Stimulated activated naive CD8-positive, alpha-beta T cell treated with anti-CD3 and anti-CD28 coated beads, Interleukin-15, Interleukin-2, amounts not matched to agents 100 U/mL and 50 U/mL, for 24 hours (primary cell): Measurements from ENCODE around the gene LPIN1.

Experiments
- ATAC-seq: fragments of 150-1000 bp; cut with Tn5 transposase; one replicate; pipeline ENCODE4 v1.10.0; 2021
- DNase-seq: peaks from one replicate; pipeline ENCODE4 v3.0.0; 2021

The LPIN1 gene, protein sequence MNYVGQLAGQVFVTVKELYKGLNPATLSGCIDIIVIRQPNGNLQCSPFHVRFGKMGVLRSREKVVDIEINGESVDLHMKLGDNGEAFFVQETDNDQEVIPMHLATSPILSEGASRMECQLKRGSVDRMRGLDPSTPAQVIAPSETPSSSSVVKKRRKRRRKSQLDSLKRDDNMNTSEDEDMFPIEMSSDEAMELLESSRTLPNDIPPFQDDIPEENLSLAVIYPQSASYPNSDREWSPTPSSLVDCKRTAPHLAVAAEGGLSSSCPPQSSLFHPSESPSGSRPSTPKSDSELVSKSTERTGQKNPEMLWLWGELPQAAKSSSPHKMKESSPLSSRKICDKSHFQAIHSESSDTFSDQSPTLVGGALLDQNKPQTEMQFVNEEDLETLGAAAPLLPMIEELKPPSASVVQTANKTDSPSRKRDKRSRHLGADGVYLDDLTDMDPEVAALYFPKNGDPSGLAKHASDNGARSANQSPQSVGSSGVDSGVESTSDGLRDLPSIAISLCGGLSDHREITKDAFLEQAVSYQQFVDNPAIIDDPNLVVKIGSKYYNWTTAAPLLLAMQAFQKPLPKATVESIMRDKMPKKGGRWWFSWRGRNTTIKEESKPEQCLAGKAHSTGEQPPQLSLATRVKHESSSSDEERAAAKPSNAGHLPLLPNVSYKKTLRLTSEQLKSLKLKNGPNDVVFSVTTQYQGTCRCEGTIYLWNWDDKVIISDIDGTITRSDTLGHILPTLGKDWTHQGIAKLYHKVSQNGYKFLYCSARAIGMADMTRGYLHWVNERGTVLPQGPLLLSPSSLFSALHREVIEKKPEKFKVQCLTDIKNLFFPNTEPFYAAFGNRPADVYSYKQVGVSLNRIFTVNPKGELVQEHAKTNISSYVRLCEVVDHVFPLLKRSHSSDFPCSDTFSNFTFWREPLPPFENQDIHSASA

DNA sequence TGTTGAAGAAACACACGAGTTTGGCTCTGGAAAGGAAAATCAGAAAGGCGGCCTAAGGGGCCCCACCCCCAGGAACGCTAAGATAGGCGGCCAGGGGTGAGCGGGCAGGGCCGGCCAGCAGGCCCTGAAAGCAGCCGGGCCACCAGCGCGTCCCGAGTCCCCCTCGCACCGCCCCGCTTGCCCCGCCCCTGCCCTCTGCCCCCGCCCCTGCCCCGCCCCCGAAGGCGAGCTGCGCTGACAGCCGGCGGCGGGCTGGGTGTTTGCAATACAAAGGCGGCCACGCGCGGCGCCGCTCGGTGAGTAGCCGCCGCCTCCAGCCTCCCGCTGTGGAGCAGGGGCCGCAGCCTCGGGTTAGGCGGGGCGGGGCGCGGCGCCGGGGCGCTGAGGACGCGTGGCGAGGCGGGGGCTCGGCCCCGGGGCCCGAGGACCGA, at the start of gene LPIN1:
TSS of gene LPIN1 (plus strand) at position 257 of the 431 bp plus-strand sequence. CDS start 18,910 bp downstream, outside the sequence.
- ATAC-seq (peak; percentile 63), DNase-seq (peak; percentile 92)

DNA sequence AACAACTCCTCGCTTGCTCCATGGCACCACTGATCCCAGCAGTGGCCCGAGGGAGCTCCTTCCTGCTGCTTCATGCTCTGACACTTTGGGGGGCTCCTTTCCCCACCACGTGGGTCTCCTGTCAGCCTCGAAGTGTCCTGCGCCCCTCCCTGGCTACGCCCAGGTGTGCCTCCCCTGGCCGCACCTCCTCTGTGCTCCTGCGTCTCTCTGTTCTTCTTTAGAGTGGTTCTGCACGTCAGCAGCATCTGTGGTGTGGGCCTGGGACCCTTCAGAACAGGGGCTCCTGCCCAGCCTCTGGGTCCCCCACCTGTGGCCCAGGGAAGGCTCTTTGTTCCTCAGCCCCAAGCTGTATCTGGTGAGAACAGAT, 49.7 kb upstream of the LPIN1 start:
- no peak for DNase-seq
- ATAC-seq = peak; percentile 5

DNA sequence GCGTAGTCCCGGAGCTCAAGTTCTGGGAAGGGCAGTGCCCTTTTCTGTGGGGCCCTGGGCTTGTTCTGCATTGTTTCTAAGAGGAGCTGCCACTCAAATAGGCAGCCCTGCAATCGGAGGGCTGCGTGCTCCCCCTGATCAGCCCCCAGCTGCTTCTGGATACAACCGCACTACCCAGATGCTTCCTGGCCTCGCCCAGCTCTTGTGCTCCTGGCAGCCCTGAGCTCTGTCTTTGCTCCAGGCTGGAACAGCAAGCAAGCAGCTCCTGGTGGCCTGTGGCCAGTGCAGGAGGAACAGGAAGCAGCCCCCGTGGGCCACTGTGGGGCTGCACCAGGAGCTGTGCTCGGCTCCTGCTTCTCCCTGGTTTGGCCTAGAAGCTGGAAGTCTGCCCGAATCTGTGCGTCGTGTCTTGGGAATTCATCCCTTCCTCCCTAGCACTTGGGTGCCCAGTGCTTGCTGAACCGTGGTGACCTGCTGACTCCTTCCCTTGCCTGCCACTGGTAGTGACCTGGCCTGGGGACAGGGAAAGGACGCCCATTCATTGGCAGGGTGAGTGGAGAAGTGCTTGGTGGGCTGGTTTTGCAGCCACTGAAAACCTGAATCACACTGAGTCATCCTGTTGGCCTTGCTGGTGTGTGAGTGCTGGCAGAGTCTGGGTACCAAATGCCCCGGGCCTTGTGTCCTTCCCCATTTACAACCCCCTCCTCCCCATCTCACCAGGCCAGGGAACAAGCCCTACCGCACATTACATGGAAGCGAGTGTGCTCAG, 49.1 kb upstream of the LPIN1 start:
- peak; percentile 4 for ATAC-seq

DNA sequence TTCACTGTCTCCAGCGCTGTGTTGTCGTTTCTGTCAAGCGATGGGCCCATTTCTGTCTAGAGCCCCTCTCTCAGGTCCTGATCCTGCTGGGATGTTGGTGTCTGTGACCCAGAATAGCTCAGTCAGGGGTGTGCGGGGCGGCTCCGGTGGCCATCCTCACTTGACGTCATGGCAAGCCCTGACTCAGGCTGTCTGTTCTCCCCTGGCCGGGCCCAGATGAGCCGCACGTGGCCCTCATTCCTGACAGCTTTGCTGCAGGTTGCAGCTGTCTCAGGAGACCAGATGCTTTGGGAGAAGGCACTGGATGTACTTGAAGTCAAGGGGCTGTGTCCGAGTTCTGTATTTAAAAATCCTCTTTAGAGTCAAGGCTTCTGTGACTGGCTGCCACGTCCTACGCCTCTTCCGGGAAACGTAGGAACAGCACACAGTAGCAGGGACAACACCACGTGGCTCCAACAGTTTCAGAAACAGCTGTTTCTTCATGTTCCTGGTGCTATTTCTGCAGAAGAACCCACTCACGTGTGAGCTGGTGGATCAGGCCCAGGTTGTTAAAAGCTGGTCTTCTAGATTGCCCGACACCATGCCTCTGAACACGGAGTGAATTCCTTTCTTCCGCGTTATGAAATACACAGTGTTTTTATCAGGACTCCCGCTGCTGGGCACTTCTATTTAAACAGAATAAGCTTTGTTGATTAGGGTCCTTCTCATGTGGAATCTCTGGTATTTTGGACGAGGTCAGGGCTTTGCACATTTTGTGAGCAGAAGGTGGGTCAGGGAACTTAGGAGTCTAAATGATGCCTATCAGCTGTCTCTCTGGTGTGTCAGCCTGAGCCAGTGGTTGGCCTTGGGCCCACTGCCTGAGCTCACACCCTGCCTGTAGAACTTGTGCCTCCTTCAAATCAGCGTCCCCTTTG, 48.2 kb upstream of the LPIN1 start:
- DNase-seq (no peak), ATAC-seq (no peak)

More for the DNA sequence above, 49.1 kb upstream of the LPIN1 start:
- no peak for DNase-seq

DNA sequence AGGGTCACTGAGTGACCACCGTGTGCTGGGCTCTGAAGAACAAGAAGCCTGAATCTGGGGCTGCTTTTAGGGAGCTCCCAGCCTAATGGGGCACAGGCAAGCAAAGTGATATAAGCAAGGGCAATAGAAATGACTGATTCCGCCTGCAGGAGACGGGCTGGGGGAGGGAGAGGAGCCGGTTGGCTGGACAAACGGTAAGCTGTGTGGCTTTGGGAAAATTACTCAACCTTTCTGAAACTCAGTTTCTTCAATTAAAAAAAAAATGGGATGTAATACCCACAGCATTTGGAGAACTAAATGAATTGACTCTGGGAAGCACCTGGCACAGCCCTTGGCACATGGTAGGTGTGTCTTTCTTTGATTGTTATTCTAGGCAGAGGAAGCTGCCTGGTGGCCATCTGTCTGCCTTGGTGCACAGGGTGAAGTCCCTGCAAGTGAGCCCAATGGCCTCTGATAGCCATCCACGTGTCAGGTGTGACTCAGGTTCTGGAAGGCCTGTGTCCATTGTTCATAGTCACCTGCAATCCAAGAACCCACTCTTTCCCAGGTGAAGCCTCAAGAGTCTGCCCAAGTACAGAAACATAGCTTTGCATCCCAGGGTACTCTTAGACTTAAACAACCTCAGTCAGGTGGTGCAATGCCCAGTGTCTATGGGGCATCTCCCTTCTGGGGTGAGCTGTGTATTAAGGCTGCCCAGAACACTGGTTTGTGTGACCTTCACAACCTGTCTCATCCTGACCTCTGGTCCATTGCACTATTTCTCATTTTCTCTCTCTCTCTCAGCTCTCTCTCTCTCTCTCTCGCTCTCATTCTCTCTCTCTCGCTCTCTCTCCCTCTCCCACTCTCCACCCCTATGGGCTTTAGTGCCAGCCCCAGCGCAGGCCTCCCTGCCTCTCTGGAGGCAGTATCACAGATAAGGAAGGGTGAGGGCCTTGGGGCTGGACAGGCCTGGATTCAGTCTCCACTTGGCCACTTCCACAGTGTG, 46.5 kb upstream of the LPIN1 start:
- no peak for ATAC-seq
- no peak for DNase-seq

DNA sequence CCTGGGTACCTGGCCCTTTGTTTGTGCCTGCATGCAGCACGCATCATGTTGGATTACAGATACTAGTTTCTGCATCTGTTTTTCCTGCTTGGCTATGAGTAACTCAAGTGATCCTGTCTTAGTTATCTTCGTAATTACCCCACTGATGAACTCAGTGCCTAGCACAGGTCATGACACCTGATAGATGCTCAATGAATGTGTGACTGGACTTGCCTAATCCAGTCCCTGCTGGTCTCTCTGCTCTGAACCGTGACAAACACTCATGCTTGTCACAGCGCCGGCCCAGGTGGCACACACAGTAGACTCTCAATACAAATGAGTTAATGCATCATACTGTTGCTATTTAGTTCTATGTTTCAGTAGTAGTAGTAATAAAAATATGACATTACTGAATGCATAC, 45.2 kb upstream of the LPIN1 start:
- no peak for DNase-seq

DNA sequence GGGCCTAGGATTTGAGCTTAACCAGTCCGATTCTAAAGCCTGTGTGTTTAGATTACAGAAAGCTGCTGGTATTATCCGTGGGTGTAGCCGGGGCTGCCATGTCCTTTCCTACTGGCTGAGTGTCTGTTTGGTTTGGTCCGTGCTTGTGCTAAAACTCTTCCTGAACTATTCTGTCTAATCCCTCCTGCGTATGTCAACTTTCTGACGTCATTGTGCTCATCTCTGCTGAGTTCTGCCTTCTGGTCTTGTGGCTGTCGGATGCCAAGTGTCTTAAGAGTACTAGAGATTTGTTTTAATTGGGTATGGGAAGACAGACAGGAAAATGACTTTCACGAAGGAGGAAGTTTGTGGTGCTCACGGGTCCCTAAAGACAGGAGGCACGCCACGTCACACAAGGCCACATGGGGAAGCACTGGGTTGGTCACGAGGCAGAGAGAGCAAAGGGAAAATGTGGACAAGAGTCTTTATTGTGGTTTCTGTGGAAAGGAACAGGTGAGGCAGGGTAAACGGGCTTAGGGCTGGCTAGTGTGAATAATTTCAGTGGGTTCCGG, 44.6 kb upstream of the LPIN1 start:
- DNase-seq = peak; percentile 21
- ATAC-seq = peak; percentile 56

More for the DNA sequence above, 45.2 kb upstream of the LPIN1 start:
- ATAC-seq = no peak

DNA sequence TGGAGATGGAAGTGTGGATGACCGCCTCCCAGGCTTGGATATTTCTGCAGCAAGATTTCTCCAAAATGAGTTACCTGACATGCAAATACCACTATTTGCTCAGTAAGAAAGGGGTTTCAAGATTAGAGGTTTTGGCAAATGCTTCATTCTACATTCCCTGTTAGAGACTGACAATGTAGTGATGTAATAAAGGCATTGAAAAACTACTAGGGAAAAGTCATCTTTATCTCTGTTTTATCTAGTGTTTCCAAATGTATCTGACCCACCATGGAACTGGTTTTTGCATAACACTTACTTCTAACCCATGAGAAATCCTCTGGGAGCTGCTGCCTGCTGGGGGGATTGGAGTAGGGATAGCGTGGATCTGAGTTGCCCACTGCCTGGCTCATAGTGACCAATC, 43.5 kb upstream of the LPIN1 start:
- DNase-seq (no peak), ATAC-seq (no peak)

DNA sequence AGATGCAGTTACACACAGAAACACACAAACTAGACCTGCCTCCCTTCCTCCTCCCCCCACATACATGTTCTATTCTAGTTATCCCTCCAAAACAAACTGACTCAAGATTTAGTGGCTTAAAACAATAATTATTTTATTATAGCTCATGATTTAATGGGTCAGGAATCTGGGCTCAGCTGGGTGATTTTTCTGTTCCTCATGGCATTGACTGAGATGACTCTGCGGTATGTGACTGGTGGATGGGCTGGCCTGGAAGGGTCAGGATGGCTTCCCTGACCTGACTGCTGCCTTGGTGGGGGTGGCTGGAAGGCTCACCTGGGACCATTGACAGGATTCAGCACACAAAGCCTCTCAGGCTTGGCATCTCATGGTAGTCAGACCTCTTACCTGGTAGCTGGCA, 42.7 kb upstream of the LPIN1 start:
- ATAC-seq (no peak), DNase-seq (no peak)

DNA sequence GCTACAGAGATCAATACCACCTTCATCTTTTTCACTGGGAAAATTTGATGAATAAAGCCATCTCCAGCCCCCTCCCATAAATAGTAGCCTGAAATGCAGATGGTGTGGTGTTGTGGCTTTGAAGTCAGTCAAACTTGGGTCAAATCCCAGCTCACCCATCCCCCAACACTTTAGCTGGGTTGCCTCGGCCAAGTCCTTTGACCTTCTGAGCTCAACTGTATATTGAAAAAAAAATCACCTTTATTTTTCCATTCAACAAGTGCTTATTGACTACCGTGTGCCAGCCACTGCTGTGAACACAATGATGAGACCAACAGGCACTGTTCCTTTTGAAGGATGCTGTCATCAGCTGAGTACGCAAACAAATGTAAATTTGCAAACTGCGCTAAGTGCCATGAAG, 41.4 kb upstream of the LPIN1 start:
- no peak for ATAC-seq
- DNase-seq = no peak

DNA sequence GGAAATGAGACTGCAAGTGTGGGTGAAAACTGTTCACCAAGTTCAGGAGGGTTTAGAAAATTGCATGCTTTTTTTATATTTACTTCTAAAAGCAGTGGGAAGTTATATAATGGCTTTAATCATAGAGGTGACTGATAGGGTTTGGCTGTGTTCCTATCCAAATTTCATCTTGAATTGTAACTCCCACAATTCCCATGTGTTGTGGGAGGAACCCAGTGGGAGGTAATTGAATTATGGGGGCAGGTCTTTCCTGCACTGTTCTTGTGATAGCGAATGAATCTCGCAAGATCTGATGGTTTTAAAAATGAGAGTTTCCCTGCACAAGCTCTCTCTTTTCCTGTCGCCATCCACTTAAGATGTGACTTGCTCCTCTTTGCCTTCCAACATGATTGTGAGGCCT, 40.7 kb upstream of the LPIN1 start:
- DNase-seq (no peak), ATAC-seq (no peak)

DNA sequence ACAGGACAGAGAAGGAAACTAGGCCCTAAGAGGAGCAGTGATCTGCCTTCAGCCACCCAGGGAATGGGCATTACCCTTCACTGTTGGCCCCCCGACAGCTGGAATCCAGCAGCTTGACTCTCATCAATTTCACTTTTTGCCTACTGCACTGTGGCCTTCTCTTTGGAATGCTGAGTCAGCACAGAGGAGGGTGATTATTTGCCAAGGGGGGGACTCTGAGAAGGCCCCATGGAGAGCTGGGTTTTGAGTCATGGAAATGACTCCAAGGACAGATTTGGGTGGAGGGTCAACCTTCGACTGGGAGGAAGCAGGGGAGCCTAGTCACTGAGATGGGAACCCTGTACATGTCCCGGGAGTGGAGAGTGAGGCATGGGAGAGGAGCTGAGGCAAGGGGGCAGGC, 38.3 kb upstream of the LPIN1 start:
- ATAC-seq (no peak), DNase-seq (no peak)

DNA sequence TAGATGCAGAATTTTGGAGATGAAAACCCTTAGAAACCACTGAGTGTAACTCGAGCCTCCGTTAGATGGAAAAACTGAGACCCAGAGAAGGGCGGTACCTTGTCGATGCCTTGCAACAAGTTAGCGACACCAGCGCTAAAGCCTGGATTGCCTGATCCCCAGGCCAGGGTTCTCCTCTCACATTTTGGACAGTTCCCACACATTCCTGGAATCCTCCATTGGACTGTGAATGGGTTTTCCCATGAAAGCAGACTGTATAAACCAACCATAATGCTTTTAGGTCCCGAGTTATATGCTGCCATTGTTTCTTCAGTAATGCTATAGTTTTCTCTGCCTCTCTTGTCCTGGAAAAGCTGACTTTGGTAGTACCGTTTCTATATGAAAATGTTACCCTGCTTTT, 37.1 kb upstream of the LPIN1 start:
- ATAC-seq = no peak
- DNase-seq = no peak

DNA sequence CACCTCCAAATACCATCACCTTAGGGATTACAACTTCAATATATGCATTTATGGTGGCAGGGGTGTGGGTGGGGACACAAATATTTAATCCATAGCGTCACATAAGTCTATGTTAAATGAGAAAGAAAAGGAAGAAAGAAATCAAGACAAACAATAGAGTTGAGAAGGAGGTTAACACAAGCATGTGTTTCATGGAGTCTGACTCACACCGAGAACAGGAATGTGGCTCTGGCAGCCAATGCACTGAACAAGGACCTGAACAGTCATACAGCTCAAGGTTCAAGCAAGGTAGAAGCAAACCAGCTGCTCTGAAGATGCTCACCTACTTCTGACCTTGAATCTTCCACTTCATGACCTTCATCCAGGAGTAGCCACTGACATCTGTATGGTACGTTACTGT, 36.2 kb upstream of the LPIN1 start:
- no peak for ATAC-seq
- no peak for DNase-seq

DNA sequence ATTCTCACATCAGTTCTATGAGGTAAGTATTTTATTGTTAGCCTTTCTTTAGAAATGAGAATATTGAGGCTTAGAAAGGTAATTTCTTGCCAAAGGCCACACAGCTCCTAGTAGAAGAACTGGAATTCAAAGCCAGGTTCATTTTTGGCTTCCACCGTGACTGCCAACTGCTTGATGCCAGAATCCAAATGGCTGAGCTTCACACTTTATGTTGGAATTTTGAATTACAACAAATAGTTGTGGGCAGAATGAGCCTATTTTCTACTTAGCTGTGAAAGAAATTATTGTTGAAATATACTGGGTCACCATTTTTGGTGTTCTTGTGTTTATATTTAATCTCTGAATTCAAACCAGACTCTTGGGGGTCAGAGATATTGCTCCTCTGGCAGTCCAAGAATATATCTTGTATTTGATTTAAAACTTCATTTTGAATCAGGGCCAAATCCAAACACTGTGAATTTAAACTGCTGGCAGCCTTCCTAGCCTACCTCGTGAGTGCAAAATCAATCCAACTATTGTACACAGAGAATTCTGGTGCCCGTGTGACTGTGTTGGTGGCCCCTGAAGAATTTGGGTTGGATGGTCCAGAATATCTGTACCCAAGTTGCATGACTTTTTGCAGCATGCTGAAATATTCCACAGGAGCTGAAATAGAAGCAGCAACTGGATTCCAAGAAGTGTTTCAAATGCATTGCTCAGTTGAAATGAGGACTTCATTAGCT, 35.6 kb upstream of the LPIN1 start:
- DNase-seq (no peak), ATAC-seq (no peak)

DNA sequence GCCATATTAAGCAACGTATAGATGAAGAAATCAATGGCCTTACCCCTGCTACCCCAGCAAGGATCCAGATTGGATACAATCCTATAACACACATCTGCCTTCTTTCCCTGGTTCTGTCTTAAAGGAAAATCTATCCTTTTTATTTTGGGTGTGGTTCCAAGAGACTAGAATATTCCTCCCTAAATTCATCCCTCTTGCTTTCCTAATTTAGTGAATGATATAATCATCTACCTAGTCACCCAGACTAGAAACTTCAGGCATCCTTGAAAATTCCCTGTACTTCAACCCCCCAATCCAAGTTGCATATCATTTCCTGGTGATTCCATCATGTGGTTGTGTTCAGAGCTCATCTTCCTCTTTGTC, 35.1 kb upstream of the LPIN1 start:
- DNase-seq (no peak), ATAC-seq (no peak)

DNA sequence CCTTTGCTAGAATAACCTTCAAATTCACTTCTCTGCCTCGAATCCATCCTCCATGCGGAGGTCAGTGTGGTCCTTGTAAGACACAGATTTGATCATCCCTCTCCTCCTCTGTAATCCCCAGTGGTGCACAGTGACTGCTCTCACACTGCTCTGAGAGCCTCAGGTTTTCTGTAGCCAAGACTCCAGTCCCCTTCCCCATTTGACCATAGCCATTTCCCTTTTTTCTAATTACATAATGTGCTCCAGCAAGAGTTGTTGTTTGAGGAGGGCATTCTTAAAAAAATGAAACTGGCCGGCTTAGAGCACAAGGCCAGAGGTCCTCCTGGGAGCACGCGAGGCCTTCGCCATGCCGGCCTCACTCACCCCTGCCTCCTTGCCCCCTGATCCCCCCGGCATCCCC, 34.7 kb upstream of the LPIN1 start:
- no peak for DNase-seq
- ATAC-seq = no peak

DNA sequence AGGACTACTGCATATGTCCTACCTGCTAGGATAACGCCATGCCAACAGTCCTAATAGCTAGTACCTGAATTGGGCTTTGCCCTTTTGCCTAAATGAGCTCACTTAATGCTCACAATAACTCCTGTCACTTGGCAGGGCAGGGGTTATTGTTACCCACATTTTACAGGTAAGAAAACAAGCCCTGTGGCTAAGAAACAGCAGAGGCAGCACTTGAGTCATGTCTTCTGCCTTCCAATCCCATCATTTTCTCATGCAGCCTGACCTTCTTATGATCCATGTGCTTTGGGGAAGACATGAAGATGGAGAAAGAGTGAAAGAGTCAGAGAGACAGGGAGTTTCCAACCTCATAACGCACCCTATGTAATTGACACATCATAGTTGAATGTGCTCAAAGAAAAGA, 33.6 kb upstream of the LPIN1 start:
- no peak for DNase-seq
- no peak for ATAC-seq

DNA sequence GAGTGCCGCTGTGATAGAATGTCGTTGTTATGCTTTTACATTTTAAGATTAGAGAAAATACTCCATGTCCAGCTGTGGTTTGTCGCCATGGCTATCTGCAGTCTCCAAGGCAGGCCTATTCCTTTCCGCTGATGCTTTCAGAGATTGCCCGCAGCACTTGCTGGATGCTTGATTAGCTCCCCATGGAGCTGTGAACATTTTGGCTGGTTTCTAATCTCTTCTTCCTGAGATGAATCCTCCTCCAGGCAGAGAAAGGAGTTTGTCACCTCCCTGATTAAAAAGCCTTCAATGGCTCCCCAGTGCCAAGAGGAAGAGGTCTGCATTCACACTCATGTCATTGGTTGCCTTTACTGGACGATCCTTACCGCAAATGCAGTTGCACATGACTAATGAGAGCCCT, 32.6 kb upstream of the LPIN1 start:
- DNase-seq (no peak), ATAC-seq (no peak)
